ENCODE results near the gene VKORC1. TPM values are rescaled to one million over a fixed set of nuclear protein-coding genes. Genes with fewer than 3 reads are reported as not detected.

VKORC1 gene
- total RNA-seq, 1 experiment from 2014 or later: 98.3 TPM

- no peak overlapping the region for H3K4me3 ChIP-seq (ENCODE audit: low read depth, low read length, poor library complexity, severe bottlenecking)
- H3K9me3 ChIP-seq (ENCODE audit: low read depth, low read length, poor library complexity, severe bottlenecking): no peaks in the 10 kb centered on the region
- peaks cover 3% of the 10 kb centered on the region for H3K4me1 ChIP-seq (ENCODE audit: insufficient read depth, low read length, poor library complexity, severe bottlenecking)
- BruUV-seq (replicated peaks): no TSS peak
- H3K27ac ChIP-seq (ENCODE audit: low read depth, low read length, poor library complexity, severe bottlenecking): no peak overlapping the region
- POLR2A ChIA-PET (ENCODE audit: low non-redundant PET): interaction anchor here (0.6 kb wide), 1 partner anchor 108 kb away, joined by 3 read pairs; no protein-coding TSS in a partner anchor
- TF ChIP-seq EZH2 (IDR thresholded peaks at IDR 0.05; ENCODE audit: borderline replicate concordance, low read depth, low read length, poor library complexity, severe bottlenecking): no peak
- no peak for TF ChIP-seq CTCF (conservative IDR thresholded peaks at IDR 0.05; ENCODE audit: low read depth, low read length)
- DNase-seq (ENCODE audit: low spot score): no peak
- CTCF ChIA-PET: no interaction called here
- intact Hi-C loops (cut with micrococcal nuclease; ENCODE audit: unreplicated experiment): loop anchor here (10.0 kb wide), 1 partner anchor 138 kb away; the partner anchor contains the start of gene SETD1A
- H3K36me3 ChIP-seq (ENCODE audit: insufficient read depth, low read length, poor library complexity, severe bottlenecking): peaks cover 4% of the 10 kb centered on the region
- H3K27me3 ChIP-seq (replicated peaks; ENCODE audit: insufficient read depth, low read depth, low read length, poor library complexity): no peaks in the 10 kb centered on the region
These were observed 2.3 kb downstream of the VKORC1 start for GRCh38 chr16:31092330-31092729.

GRCh38 chr16:31090540-31090939 is 4.1 kb downstream of the VKORC1 start:
- TF ChIP-seq CTCF (conservative IDR thresholded peaks at IDR 0.05; ENCODE audit: low read depth, low read length) (no peak), EZH2 (IDR thresholded peaks at IDR 0.05; ENCODE audit: borderline replicate concordance, low read depth, low read length, poor library complexity, severe bottlenecking) (no peak)
- Histone ChIP-seq H3K27me3 (replicated peaks; ENCODE audit: insufficient read depth, low read depth, low read length, poor library complexity) (no peaks in the 10 kb centered on the region), H3K9me3 (ENCODE audit: low read depth, low read length, poor library complexity, severe bottlenecking) (no peaks in the 10 kb centered on the region), H3K4me3 (ENCODE audit: low read depth, low read length, poor library complexity, severe bottlenecking) (no peak overlapping the region), H3K36me3 (ENCODE audit: insufficient read depth, low read length, poor library complexity, severe bottlenecking) (peaks cover 9% of the 10 kb centered on the region), H3K27ac (ENCODE audit: low read depth, low read length, poor library complexity, severe bottlenecking) (no peak overlapping the region), H3K4me1 (ENCODE audit: insufficient read depth, low read length, poor library complexity, severe bottlenecking) (peaks cover 3% of the 10 kb centered on the region)
- no TSS peak for BruUV-seq (replicated peaks)
- no peak for DNase-seq (ENCODE audit: low spot score)
- ChIA-PET POLR2A (ENCODE audit: low non-redundant PET) (no interaction called here), CTCF (no interaction called here)
- intact Hi-C loops (cut with micrococcal nuclease; ENCODE audit: unreplicated experiment): loop anchor here (10.0 kb wide), 1 partner anchor 136 kb away; the partner anchor contains the start of gene SETD1A

GRCh38 chr16:31089199-31089598 is 5.4 kb downstream of the VKORC1 start:
- POLR2A ChIA-PET (ENCODE audit: low non-redundant PET): no interaction called here
- peaks cover 9% of the 10 kb centered on the region for H3K36me3 ChIP-seq (ENCODE audit: insufficient read depth, low read length, poor library complexity, severe bottlenecking)
- H3K4me1 ChIP-seq (ENCODE audit: insufficient read depth, low read length, poor library complexity, severe bottlenecking): peaks cover 3% of the 10 kb centered on the region
- H3K4me3 ChIP-seq (ENCODE audit: low read depth, low read length, poor library complexity, severe bottlenecking): no peak overlapping the region
- intact Hi-C loops (cut with micrococcal nuclease; ENCODE audit: unreplicated experiment): loop anchor here (10.0 kb wide), 1 partner anchor 786 kb away; the partner anchor contains the start of gene ZNF267
- no peaks in the 10 kb centered on the region for H3K9me3 ChIP-seq (ENCODE audit: low read depth, low read length, poor library complexity, severe bottlenecking)
- CTCF ChIA-PET: no interaction called here
- DNase-seq (ENCODE audit: low spot score): no peak
- no peaks in the 10 kb centered on the region for H3K27me3 ChIP-seq (replicated peaks; ENCODE audit: insufficient read depth, low read depth, low read length, poor library complexity)
- TF ChIP-seq CTCF (conservative IDR thresholded peaks at IDR 0.05; ENCODE audit: low read depth, low read length): no peak
- no peak for TF ChIP-seq EZH2 (IDR thresholded peaks at IDR 0.05; ENCODE audit: borderline replicate concordance, low read depth, low read length, poor library complexity, severe bottlenecking)
- no peak overlapping the region for H3K27ac ChIP-seq (ENCODE audit: low read depth, low read length, poor library complexity, severe bottlenecking)
- BruUV-seq (replicated peaks): no TSS peak

All from A673 (cell line).